RWPE1 (cell line): Measurements from ENCODE around the gene COG7.

ENCODE experiments used
- CTCF ChIA-PET: fragments of 350-600 bp; sonication (Branson Sonifier 250); formaldehyde crosslinking; extraction: SDS; loops from one replicate; lab custom pipeline; 2021; lab: Yijun Ruan, JAX
- POLR2A ChIA-PET: fragments of 400-600 bp; formaldehyde crosslinking; extraction: SDS; loops from one replicate; lab custom pipeline; 2020; ENCODE audit warnings: antibody characterized with exemption; ENCODE audit not compliant: low non-redundant PET; lab: Yijun Ruan, JAX
- DNase-seq: peaks from one replicate; pipeline ENCODE4 v3.0.0; 2012; ENCODE audit warnings: low spot score
- H3K27ac ChIP-seq: fragments of 450-650 bp; 2 replicates; pipeline ENCODE4 v1.5.1; 2017
- CTCF ChIP-seq: fragments of 450-650 bp; conservative IDR thresholded peaks from 2 replicates; pipeline ENCODE4 v1.5.1; 2017; ENCODE audit warnings: low read depth, mild to moderate bottlenecking

Gene COG7

GRCh38 chr16:23379707-23380106, 73.3 kb downstream of the COG7 start:
- ChIA-PET POLR2A (no interaction called here), CTCF (interaction anchor here (0.9 kb wide), 1 partner anchor 23 kb away, joined by 3 read pairs; no protein-coding TSS in a partner anchor)
- no peak for DNase-seq
- H3K27ac ChIP-seq = no peak overlapping the region
- TF ChIP-seq CTCF = no peak

- no peak for DNase-seq
- POLR2A ChIA-PET = no interaction called here
- no peak overlapping the region for H3K27ac ChIP-seq
- no peak for TF ChIP-seq CTCF
- CTCF ChIA-PET = no interaction called here
Measured at GRCh38 chr16:23378921-23379320, 74.1 kb downstream of the COG7 start.

- ChIA-PET CTCF (no interaction called here), POLR2A (no interaction called here)
- no peak overlapping the region for H3K27ac ChIP-seq
- no peak for DNase-seq
- no peak for TF ChIP-seq CTCF
Measured at GRCh38 chr16:23378256-23378655, 74.7 kb downstream of the COG7 start.

DNA sequence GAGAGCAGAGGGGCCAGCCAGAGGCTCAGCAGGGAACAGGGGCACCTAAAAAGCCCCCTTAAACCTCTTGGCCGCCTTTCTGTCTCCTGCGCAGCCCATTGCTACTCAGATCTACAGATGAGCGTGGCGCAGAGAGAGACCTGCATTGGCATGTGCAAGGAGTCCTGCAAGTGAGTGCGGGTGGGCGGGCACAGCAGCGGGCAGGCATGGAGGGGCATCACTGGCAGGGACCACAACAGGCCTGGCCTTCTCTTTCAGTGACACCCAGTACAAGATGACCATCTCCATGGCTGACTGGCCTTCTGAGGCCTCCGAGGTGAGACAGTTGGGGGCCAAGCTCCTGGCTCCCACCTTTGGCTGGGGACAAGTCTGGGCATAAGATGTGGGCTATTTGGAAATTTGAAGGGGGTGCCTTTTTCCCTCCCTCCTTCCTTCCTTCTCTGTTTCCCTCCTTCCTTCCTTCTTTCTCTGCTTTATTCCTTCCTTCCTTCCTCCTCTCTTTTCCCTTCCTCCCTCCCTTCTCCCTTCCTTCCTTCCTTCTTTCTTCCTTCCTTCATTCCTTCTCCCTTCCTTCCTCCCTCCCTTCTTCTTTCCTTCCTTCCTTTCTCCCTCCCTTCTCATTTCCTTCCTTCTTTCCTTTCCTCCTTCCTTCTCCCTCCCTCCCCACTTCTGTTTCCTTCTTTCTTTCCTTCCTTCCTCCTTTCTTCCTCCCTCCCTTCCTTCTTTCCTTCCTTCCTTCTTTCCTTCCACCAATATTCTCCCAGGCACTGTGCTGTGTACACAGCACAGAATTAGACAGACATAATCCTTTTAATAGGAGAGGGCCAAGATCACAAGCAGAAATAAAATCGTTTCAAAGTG, 75.7 kb downstream of the COG7 start:
- POLR2A ChIA-PET = no interaction called here
- TF ChIP-seq CTCF = no peak
- CTCF ChIA-PET = no interaction called here
- no peak overlapping the region for H3K27ac ChIP-seq
- DNase-seq = no peak

DNA sequence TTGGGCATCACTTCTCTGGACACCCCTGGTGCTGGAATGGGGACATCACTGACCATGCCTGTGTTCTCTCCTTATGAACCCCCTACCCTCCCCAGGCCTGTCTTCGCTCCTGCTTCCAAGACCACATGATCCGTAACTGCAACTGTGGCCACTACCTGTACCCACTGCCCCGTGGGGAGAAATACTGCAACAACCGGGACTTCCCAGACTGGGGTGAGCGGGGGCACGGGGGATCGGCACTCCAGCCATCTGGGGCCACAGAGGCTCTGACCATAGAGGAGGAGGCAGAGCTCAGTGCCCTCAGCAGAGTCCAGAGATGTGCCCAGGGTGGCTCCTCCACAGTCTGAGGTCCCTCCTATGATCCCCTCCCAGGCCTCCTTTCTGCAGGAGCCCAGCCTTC, 77.3 kb downstream of the COG7 start:
- POLR2A ChIA-PET = no interaction called here
- TF ChIP-seq CTCF = no peak
- H3K27ac ChIP-seq = no peak overlapping the region
- DNase-seq = no peak
- CTCF ChIA-PET = no interaction called here

DNA sequence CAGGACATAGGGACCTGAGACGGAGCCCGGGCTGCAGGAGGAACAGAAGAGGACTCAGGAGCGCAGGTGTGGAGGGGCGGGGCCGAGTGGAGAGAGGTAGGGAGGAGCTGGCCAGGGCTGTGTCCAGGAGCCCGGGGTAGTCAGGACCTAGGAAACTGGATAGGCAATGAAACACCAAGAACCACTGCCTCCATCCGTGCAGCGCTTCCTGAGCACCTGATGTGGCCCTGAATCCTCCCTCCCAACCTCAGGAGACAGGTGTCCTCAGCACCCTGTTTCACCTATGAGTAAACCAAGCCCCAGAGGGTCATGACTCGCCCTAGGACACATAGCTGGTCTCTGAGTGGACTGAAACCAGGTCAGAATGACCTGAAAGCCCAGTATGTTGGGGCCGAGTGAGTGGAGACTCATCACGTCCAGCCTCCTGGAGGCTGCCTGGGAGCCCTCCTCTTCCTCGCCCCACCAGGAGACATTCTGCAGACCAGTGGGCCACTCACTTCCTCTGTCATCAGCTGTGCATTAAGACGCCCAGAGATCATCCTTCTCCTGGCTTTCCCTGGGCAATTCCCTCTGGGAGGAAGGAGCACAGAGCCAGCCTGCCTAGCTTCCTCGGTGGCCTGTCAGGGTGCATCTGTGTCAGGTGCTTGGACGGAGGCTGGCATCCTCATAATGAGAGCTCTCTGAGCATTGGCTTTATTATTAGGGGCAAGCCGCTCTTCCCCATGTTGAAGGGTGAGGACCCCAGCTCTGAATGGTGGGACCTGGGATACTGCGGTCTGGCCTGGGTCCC, 78.1 kb downstream of the COG7 start:
- no peak overlapping the region for H3K27ac ChIP-seq
- TF ChIP-seq CTCF = no peak
- ChIA-PET CTCF (no interaction called here), POLR2A (no interaction called here)
- DNase-seq = no peak
